Measurements from ENCODE around the gene NSG1.

DNA sequence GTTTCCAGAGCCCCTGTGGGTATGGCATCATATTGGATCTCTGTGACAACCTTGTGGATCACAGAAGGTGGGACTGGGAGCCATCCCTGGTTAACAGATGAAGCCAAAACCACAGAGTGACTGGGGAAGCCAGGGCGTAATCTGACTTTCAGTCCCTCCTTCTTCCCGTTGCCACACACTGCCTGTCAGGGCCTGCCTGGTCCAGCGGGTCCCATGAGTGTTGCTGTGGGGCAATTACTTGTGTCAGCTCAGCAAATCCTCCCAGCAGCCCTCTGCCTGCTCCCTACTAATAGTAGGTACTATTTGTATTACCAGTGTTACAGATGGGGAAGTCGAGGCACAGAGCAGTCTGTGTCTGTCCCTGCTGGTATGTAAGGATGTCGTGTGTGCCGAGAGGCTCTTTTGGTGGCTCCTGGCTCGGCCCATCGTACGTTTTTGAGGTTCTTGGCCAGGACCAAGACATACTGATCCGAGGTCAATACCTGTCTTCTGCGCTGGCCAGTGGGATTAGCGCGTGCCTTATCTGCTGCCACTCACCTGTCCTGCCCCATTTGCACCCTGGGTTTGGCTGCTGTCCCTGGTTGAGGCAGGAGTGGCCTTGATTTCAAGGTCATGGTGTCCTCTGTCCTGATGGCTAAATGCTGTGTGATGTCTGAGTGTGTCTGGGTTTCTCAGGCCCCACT, 5.7 kb downstream of the NSG1 start:
- TF ChIP-seq POLR2A (IDR thresholded peaks at IDR 0.05) (no peak), POLR2AphosphoS5 (IDR thresholded peaks at IDR 0.05) (no peak), EP300 (IDR thresholded peaks at IDR 0.05) (no peak)
- TF ChIP-seq, protein P1, sequence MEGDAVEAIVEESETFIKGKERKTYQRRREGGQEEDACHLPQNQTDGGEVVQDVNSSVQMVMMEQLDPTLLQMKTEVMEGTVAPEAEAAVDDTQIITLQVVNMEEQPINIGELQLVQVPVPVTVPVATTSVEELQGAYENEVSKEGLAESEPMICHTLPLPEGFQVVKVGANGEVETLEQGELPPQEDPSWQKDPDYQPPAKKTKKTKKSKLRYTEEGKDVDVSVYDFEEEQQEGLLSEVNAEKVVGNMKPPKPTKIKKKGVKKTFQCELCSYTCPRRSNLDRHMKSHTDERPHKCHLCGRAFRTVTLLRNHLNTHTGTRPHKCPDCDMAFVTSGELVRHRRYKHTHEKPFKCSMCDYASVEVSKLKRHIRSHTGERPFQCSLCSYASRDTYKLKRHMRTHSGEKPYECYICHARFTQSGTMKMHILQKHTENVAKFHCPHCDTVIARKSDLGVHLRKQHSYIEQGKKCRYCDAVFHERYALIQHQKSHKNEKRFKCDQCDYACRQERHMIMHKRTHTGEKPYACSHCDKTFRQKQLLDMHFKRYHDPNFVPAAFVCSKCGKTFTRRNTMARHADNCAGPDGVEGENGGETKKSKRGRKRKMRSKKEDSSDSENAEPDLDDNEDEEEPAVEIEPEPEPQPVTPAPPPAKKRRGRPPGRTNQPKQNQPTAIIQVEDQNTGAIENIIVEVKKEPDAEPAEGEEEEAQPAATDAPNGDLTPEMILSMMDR (IDR thresholded peaks at IDR 0.05): no peak

Measured in sigmoid colon (tissue), 4 donors.